Measurements from ENCODE around the gene ZNRF3. TPM values are rescaled to one million over a fixed set of nuclear protein-coding genes. Genes with fewer than 3 reads are reported as not detected.

The ZNRF3 gene
- total RNA-seq, 1 donor from 2014 or later, result 18.5 TPM

GRCh38 chr22:28967969-28968368 is 84.6 kb downstream of the ZNRF3 start:
- Mint-ChIP-seq H3K36me3 (ENCODE audit: low read depth) (peaks cover 15% of the 10 kb centered on the region), H3K27ac (ENCODE audit: unreplicated experiment) (no peak overlapping the region), H3K4me1 (peaks cover 28% of the 10 kb centered on the region), H3K27me3 (ENCODE audit: low read depth) (no peaks in the 10 kb centered on the region), H3K4me3 (no peak overlapping the region), H3K9me3 (peaks cover 4% of the 10 kb centered on the region)
- no peak for DNase-seq (ENCODE audit: low read depth, low spot score)
- no peak for TF ChIP-seq CTCF (conservative IDR thresholded peaks at IDR 0.05)

- Mint-ChIP-seq H3K36me3 (ENCODE audit: low read depth) (peaks cover 15% of the 10 kb centered on the region), H3K27me3 (ENCODE audit: low read depth) (no peaks in the 10 kb centered on the region), H3K9me3 (peaks cover 4% of the 10 kb centered on the region), H3K4me3 (no peak overlapping the region), H3K27ac (ENCODE audit: unreplicated experiment) (peak overlapping the region; percentile 40), H3K4me1 (peaks cover 25% of the 10 kb centered on the region)
- DNase-seq (ENCODE audit: low read depth, low spot score), result no peak
- TF ChIP-seq CTCF (conservative IDR thresholded peaks at IDR 0.05), result no peak
Observed at GRCh38 chr22:28969401-28970168, 86.2 kb downstream of the ZNRF3 start.

- H3K9me3 Mint-ChIP-seq, result peaks cover 2% of the 10 kb centered on the region
- peaks cover 11% of the 10 kb centered on the region for H3K36me3 Mint-ChIP-seq (ENCODE audit: low read depth)
- DNase-seq (ENCODE audit: low read depth, low spot score), result no peak
- peaks cover 46% of the 10 kb centered on the region for H3K4me1 Mint-ChIP-seq
- H3K27me3 Mint-ChIP-seq (ENCODE audit: low read depth), result no peaks in the 10 kb centered on the region
- no peak overlapping the region for H3K27ac Mint-ChIP-seq (ENCODE audit: unreplicated experiment)
- no peak for TF ChIP-seq CTCF (conservative IDR thresholded peaks at IDR 0.05)
- H3K4me3 Mint-ChIP-seq, result no peak overlapping the region
Observed at GRCh38 chr22:28973352-28973751, 90.0 kb downstream of the ZNRF3 start.

GRCh38 chr22:28977060-28977459 is 93.7 kb downstream of the ZNRF3 start:
- Mint-ChIP-seq H3K27ac (ENCODE audit: unreplicated experiment) (no peak overlapping the region), H3K4me3 (no peak overlapping the region), H3K9me3 (no peaks in the 10 kb centered on the region), H3K36me3 (ENCODE audit: low read depth) (no peaks in the 10 kb centered on the region), H3K4me1 (peaks cover 49% of the 10 kb centered on the region), H3K27me3 (ENCODE audit: low read depth) (no peaks in the 10 kb centered on the region)
- no peak for TF ChIP-seq CTCF (conservative IDR thresholded peaks at IDR 0.05)
- no peak for DNase-seq (ENCODE audit: low read depth, low spot score)

GRCh38 chr22:28977481-28977971 is 94.2 kb downstream of the ZNRF3 start:
- Mint-ChIP-seq H3K36me3 (ENCODE audit: low read depth) (no peaks in the 10 kb centered on the region), H3K4me3 (no peak overlapping the region), H3K27ac (ENCODE audit: unreplicated experiment) (no peak overlapping the region), H3K4me1 (peaks cover 46% of the 10 kb centered on the region), H3K27me3 (ENCODE audit: low read depth) (no peaks in the 10 kb centered on the region), H3K9me3 (no peaks in the 10 kb centered on the region)
- TF ChIP-seq CTCF (conservative IDR thresholded peaks at IDR 0.05), result no peak
- no peak for DNase-seq (ENCODE audit: low read depth, low spot score)

All from neural crest cell (in vitro differentiated cells).